ENCODE measurements around the gene XAB2.
"Not testable (repeated sequence)": the region's sequence is repeated elsewhere in the genome, so short reads cannot be mapped to it uniquely, and the experiment has no call there.

Gene XAB2

GRCh38 chr19:7582446-7582845 is 46.9 kb downstream of the XAB2 start:
- no peak for DNase-seq (ENCODE audit: low read depth in 2 of 3, low spot score in 2 of 3)

- DNase-seq (ENCODE audit: low read depth in 2 of 3, low spot score in 2 of 3), result no peak
Measured at GRCh38 chr19:7579182-7579581, 50.2 kb downstream of the XAB2 start.

GRCh38 chr19:7578127-7578526 is 51.2 kb downstream of the XAB2 start:
- no peak for DNase-seq (ENCODE audit: low read depth in 2 of 3, low spot score in 2 of 3)

- not testable (repeated sequence) for DNase-seq (ENCODE audit: low read depth in 2 of 3, low spot score in 2 of 3)
Measured at GRCh38 chr19:7577422-7577821, 51.9 kb downstream of the XAB2 start.

- no peak for DNase-seq (ENCODE audit: low read depth in 2 of 3, low spot score in 2 of 3)
Measured at GRCh38 chr19:7575434-7576040, 53.8 kb downstream of the XAB2 start.

- DNase-seq (ENCODE audit: low read depth in 2 of 3, low spot score in 2 of 3), result no peak
Measured at GRCh38 chr19:7570761-7571160, 58.6 kb downstream of the XAB2 start.
